Endothelial cell (in vitro differentiated cells): ENCODE measurements around the gene NFATC1. TPM values are rescaled to one million over a fixed set of nuclear protein-coding genes. Genes with fewer than 3 reads are reported as not detected.

ENCODE experiments used
- DNase-seq: peaks from one replicate; pipeline ENCODE4 v3.0.0; 2021; ENCODE audit warnings: low spot score
- H3K27ac Mint-ChIP-seq: one replicate; pipeline ENCODE4 v1.8.0; 2021; ENCODE audit warnings: mixed read lengths, inconsistent platforms; ENCODE audit not compliant: unreplicated experiment
- H3K27me3 Mint-ChIP-seq: one replicate; pipeline ENCODE4 v1.8.0; 2021; ENCODE audit warnings: mild to moderate bottlenecking, moderate library complexity, mixed read lengths, inconsistent platforms; ENCODE audit not compliant: unreplicated experiment
- H3K36me3 Mint-ChIP-seq: one replicate; pipeline ENCODE4 v1.8.0; 2021; ENCODE audit warnings: mild to moderate bottlenecking, low read depth, mixed read lengths, inconsistent platforms; ENCODE audit not compliant: unreplicated experiment
- H3K4me1 Mint-ChIP-seq: one replicate; pipeline ENCODE4 v1.8.0; 2021; ENCODE audit warnings: mild to moderate bottlenecking, mixed read lengths, inconsistent platforms; ENCODE audit not compliant: unreplicated experiment
- H3K4me3 Mint-ChIP-seq: one replicate; pipeline ENCODE4 v1.8.0; 2021; ENCODE audit warnings: mild to moderate bottlenecking, mixed read lengths, inconsistent platforms; ENCODE audit not compliant: unreplicated experiment
- H3K9me3 Mint-ChIP-seq: one replicate; pipeline ENCODE4 v1.8.0; 2021; ENCODE audit warnings: mixed read lengths, inconsistent platforms; ENCODE audit not compliant: unreplicated experiment
- CTCF ChIP-seq: fragments of 200-600 bp; sonication (generic); IDR thresholded peaks from one replicate; pipeline ENCODE4 v1.5.0; 2021; ENCODE audit warnings: antibody characterized with exemption; ENCODE audit not compliant: unreplicated experiment
- total RNA-seq: library from RNA; stranded (reverse); fragmentation: NEBNext Ultra II Directional; extraction: Animal tissue kit (Norgen Biotek cat#: 25700); gene quantifications from one replicate; pipeline ENCODE4 v1.2.1, GENCODE V29; 2021; ENCODE audit not compliant: unreplicated experiment

NFATC1 gene
- total RNA-seq, 1 donor from 2014 or later, result 40.6 TPM

- Mint-ChIP-seq H3K9me3 (no peaks in the 10 kb centered on the region), H3K4me1 (peaks cover 31% of the 10 kb centered on the region), H3K27me3 (peaks cover 26% of the 10 kb centered on the region), H3K27ac (peak overlapping the region; percentile 33), H3K36me3 (peaks cover 7% of the 10 kb centered on the region), H3K4me3 (no peak overlapping the region)
- DNase-seq, result no peak
- no peak for TF ChIP-seq CTCF
These were observed 3.5 kb upstream of the NFATC1 start for GRCh38 chr18:79392226-79392625.

GRCh38 chr18:79393181-79393634 lies 2.5 kb upstream of the NFATC1 start:
- H3K36me3 Mint-ChIP-seq, result peaks cover 9% of the 10 kb centered on the region
- H3K4me1 Mint-ChIP-seq, result peaks cover 21% of the 10 kb centered on the region
- peak overlapping the region; percentile 82 for H3K4me3 Mint-ChIP-seq
- H3K9me3 Mint-ChIP-seq, result no peaks in the 10 kb centered on the region
- H3K27ac Mint-ChIP-seq, result peak overlapping the region; percentile 90
- no peak for TF ChIP-seq CTCF
- peaks cover 31% of the 10 kb centered on the region for H3K27me3 Mint-ChIP-seq
- DNase-seq, result peak; percentile 35

GRCh38 chr18:79393635-79394533 lies 1.8 kb upstream of the NFATC1 start:
- Mint-ChIP-seq H3K27ac (peak overlapping the region; percentile 90), H3K36me3 (peaks cover 12% of the 10 kb centered on the region), H3K27me3 (peaks cover 38% of the 10 kb centered on the region), H3K4me1 (peaks cover 18% of the 10 kb centered on the region), H3K4me3 (peak overlapping the region; percentile 82), H3K9me3 (no peaks in the 10 kb centered on the region)
- DNase-seq, result peak; percentile 86
- TF ChIP-seq CTCF, result no peak

- Mint-ChIP-seq H3K4me3 (peak overlapping the region; percentile 87), H3K27me3 (peaks cover 40% of the 10 kb centered on the region), H3K27ac (peak overlapping the region; percentile 84), H3K36me3 (peaks cover 13% of the 10 kb centered on the region), H3K9me3 (no peaks in the 10 kb centered on the region), H3K4me1 (peaks cover 15% of the 10 kb centered on the region)
- DNase-seq, result peak; percentile 51
- no peak for TF ChIP-seq CTCF
These were observed 1.0 kb upstream of the NFATC1 start for GRCh38 chr18:79394534-79395307.
